ENCODE data around the gene GPR15. TPM values are rescaled to one million over a fixed set of nuclear protein-coding genes. Genes with fewer than 3 reads are reported as not detected.

GPR15 gene
- total and polyA plus RNA-seq, 2 experiments from 2014 or later: not detected

DNA sequence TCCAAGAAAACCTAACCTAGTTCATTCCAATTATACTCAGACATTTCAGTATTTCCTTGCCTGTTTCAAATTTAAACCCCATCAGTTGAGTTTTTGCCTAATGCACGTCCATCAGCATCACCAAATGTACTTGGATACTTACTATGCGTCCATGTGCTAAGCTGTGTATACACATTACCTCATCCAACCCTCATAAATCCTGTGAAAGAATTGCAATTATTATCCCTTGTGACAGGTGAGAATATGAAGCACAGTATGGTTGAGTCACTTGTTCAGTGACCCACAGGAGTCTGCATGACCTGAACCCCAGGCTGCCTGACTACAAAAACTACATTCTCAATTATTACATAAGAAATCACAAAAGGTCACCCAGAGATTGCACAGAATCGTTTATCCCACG is 31.8 kb upstream of the GPR15 start (continued):
- TF ChIP-seq, protein P1, sequence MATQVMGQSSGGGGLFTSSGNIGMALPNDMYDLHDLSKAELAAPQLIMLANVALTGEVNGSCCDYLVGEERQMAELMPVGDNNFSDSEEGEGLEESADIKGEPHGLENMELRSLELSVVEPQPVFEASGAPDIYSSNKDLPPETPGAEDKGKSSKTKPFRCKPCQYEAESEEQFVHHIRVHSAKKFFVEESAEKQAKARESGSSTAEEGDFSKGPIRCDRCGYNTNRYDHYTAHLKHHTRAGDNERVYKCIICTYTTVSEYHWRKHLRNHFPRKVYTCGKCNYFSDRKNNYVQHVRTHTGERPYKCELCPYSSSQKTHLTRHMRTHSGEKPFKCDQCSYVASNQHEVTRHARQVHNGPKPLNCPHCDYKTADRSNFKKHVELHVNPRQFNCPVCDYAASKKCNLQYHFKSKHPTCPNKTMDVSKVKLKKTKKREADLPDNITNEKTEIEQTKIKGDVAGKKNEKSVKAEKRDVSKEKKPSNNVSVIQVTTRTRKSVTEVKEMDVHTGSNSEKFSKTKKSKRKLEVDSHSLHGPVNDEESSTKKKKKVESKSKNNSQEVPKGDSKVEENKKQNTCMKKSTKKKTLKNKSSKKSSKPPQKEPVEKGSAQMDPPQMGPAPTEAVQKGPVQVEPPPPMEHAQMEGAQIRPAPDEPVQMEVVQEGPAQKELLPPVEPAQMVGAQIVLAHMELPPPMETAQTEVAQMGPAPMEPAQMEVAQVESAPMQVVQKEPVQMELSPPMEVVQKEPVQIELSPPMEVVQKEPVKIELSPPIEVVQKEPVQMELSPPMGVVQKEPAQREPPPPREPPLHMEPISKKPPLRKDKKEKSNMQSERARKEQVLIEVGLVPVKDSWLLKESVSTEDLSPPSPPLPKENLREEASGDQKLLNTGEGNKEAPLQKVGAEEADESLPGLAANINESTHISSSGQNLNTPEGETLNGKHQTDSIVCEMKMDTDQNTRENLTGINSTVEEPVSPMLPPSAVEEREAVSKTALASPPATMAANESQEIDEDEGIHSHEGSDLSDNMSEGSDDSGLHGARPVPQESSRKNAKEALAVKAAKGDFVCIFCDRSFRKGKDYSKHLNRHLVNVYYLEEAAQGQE (IDR thresholded peaks at IDR 0.05; ENCODE audit: unreplicated experiment): no peak
- TF ChIP-seq, protein P2, sequence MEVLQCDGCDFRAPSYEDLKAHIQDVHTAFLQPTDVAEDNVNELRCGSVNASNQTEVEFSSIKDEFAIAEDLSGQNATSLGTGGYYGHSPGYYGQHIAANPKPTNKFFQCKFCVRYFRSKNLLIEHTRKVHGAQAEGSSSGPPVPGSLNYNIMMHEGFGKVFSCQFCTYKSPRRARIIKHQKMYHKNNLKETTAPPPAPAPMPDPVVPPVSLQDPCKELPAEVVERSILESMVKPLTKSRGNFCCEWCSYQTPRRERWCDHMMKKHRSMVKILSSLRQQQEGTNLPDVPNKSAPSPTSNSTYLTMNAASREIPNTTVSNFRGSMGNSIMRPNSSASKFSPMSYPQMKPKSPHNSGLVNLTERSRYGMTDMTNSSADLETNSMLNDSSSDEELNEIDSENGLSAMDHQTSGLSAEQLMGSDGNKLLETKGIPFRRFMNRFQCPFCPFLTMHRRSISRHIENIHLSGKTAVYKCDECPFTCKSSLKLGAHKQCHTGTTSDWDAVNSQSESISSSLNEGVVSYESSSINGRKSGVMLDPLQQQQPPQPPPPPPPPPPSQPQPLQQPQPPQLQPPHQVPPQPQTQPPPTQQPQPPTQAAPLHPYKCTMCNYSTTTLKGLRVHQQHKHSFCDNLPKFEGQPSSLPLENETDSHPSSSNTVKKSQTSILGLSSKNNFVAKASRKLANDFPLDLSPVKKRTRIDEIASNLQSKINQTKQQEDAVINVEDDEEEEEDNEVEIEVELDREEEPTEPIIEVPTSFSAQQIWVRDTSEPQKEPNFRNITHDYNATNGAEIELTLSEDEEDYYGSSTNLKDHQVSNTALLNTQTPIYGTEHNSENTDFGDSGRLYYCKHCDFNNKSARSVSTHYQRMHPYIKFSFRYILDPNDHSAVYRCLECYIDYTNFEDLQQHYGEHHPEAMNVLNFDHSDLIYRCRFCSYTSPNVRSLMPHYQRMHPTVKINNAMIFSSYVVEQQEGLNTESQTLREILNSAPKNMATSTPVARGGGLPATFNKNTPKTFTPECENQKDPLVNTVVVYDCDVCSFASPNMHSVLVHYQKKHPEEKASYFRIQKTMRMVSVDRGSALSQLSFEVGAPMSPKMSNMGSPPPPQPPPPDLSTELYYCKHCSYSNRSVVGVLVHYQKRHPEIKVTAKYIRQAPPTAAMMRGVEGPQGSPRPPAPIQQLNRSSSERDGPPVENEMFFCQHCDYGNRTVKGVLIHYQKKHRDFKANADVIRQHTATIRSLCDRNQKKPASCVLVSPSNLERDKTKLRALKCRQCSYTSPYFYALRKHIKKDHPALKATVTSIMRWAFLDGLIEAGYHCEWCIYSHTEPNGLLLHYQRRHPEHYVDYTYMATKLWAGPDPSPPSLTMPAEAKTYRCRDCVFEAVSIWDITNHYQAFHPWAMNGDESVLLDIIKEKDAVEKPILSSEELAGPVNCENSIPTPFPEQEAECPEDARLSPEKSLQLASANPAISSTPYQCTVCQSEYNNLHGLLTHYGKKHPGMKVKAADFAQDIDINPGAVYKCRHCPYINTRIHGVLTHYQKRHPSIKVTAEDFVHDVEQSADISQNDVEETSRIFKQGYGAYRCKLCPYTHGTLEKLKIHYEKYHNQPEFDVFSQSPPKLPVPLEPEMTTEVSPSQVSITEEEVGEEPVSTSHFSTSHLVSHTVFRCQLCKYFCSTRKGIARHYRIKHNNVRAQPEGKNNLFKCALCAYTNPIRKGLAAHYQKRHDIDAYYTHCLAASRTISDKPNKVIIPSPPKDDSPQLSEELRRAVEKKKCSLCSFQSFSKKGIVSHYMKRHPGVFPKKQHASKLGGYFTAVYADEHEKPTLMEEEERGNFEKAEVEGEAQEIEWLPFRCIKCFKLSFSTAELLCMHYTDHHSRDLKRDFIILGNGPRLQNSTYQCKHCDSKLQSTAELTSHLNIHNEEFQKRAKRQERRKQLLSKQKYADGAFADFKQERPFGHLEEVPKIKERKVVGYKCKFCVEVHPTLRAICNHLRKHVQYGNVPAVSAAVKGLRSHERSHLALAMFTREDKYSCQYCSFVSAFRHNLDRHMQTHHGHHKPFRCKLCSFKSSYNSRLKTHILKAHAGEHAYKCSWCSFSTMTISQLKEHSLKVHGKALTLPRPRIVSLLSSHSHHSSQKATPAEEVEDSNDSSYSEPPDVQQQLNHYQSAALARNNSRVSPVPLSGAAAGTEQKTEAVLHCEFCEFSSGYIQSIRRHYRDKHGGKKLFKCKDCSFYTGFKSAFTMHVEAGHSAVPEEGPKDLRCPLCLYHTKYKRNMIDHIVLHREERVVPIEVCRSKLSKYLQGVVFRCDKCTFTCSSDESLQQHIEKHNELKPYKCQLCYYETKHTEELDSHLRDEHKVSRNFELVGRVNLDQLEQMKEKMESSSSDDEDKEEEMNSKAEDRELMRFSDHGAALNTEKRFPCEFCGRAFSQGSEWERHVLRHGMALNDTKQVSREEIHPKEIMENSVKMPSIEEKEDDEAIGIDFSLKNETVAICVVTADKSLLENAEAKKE (CRISPR knock-in tag; IDR thresholded peaks at IDR 0.05): no peak
- no peak for TF ChIP-seq JUNB (IDR thresholded peaks at IDR 0.05; ENCODE audit: unreplicated experiment)

DNA sequence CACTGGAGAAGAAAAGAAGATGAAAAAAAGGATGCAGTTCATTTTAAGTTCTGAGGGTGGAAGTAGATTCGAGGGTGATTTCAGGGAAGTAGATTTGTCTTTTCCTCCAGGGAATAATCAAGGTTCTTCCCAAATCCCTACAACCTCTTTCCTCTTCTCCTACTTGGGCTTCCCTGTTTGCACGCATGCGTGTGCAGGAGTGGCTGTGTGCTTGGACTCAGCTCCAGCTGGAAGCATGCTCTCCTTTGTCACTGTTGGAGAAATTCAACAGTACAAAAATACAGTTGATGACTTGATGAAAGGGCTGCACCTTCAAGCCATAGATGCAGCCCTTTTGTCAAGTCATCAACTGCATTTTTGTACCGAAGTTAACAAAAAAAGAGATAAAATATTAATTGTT is 30.5 kb upstream of the GPR15 start:
- no peaks in the 10 kb centered on the region for H3K9me3 Mint-ChIP-seq
- Histone ChIP-seq H3K9me2 (ENCODE audit: insufficient read depth) (no peaks in the 10 kb centered on the region), H3F3A (replicated peaks; ENCODE audit: low read depth) (no peaks in the 10 kb centered on the region), H3K4me3 (no peak overlapping the region), H2AFZ (no peak overlapping the region), H3K27ac (ENCODE audit: low read depth) (no peak overlapping the region), H3K79me2 (replicated peaks; ENCODE audit: insufficient read depth) (no peaks in the 10 kb centered on the region), H3K4me1 (ENCODE audit: insufficient read depth) (no peaks in the 10 kb centered on the region), H3K27me3 (ENCODE audit: insufficient read depth) (no peaks in the 10 kb centered on the region), H3K4me2 (no peak overlapping the region), H4K20me1 (replicated peaks; ENCODE audit: insufficient read depth) (no peaks in the 10 kb centered on the region), H3K36me3 (ENCODE audit: insufficient read depth) (no peaks in the 10 kb centered on the region)
- H3K36me3 Mint-ChIP-seq (ENCODE audit: low read depth): no peaks in the 10 kb centered on the region
- no peaks in the 10 kb centered on the region for H3K4me1 Mint-ChIP-seq
- H3K27me3 Mint-ChIP-seq (ENCODE audit: insufficient read depth, low read depth, poor library complexity): no peaks in the 10 kb centered on the region
- DNase-seq (ENCODE audit: low spot score) (no peak), ATAC-seq (no peak)
- no peak overlapping the region for H3K27ac Mint-ChIP-seq
- H3K4me3 Mint-ChIP-seq: no peak overlapping the region
- TF ChIP-seq, protein P3, sequence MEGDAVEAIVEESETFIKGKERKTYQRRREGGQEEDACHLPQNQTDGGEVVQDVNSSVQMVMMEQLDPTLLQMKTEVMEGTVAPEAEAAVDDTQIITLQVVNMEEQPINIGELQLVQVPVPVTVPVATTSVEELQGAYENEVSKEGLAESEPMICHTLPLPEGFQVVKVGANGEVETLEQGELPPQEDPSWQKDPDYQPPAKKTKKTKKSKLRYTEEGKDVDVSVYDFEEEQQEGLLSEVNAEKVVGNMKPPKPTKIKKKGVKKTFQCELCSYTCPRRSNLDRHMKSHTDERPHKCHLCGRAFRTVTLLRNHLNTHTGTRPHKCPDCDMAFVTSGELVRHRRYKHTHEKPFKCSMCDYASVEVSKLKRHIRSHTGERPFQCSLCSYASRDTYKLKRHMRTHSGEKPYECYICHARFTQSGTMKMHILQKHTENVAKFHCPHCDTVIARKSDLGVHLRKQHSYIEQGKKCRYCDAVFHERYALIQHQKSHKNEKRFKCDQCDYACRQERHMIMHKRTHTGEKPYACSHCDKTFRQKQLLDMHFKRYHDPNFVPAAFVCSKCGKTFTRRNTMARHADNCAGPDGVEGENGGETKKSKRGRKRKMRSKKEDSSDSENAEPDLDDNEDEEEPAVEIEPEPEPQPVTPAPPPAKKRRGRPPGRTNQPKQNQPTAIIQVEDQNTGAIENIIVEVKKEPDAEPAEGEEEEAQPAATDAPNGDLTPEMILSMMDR (conservative IDR thresholded peaks at IDR 0.05; ENCODE audit: low read depth in 2 of 2): no peak
- no peak for TF ChIP-seq POLR2AphosphoS5 (IDR thresholded peaks at IDR 0.05; ENCODE audit: low read depth)
- no peak for TF ChIP-seq EZH2 (IDR thresholded peaks at IDR 0.05; ENCODE audit: low read depth, unreplicated experiment)
- no peak for TF ChIP-seq ZNF331 (CRISPR knock-in tag; IDR thresholded peaks at IDR 0.05; ENCODE audit: low read depth)
- TF ChIP-seq EZH2phosphoT487 (IDR thresholded peaks at IDR 0.05; ENCODE audit: unreplicated experiment): no peak
- TF ChIP-seq ZNF114 (CRISPR knock-in tag; IDR thresholded peaks at IDR 0.05): no peak
- TF ChIP-seq, protein P1 (IDR thresholded peaks at IDR 0.05; ENCODE audit: unreplicated experiment): no peak
- no peak for TF ChIP-seq STAT1 (IDR thresholded peaks at IDR 0.05; ENCODE audit: unreplicated experiment)
